ENCODE data around the gene DLAT.

The DLAT gene

DNA sequence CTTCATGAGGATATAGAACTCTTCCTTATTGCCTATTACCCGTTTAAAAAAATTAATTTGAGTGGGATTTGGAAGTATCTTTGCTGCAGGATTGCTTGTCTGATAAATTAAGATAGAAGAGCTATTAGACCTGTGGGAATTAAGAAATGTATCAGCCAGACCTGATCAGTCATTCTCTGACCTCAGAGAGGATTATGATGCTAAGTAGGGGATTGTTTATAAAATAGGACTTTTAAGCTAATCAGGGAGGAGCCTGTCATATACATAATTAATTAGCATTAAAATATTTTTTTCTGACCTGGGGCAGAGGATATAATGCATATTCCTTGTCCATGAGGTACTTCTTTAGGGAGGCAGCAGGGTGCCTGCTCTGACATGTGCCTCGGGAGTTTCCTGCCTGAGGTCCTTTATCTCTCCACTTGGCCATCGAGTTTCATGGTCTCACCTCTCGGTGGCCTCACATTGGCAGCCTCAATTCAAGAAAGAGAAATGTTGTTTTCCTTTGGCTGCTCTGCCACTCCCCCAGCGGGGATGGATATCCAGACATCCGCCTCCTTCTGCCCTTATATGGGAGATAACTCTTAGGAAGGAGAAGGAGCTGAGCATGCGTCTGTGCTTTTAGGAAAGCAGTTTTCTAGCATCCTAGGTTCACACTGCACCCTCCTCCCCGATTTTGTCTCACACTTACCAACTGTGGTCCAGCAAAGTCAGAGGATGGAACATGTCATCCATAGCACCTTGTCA lies 47.0 kb upstream of the DLAT start (continued):
- peak; percentile 77 for TF ChIP-seq ZNF341 (tag by site-specific recombination; IDR thresholded peaks at IDR 0.05; ENCODE audit: low read depth)
- TF ChIP-seq, protein P1, sequence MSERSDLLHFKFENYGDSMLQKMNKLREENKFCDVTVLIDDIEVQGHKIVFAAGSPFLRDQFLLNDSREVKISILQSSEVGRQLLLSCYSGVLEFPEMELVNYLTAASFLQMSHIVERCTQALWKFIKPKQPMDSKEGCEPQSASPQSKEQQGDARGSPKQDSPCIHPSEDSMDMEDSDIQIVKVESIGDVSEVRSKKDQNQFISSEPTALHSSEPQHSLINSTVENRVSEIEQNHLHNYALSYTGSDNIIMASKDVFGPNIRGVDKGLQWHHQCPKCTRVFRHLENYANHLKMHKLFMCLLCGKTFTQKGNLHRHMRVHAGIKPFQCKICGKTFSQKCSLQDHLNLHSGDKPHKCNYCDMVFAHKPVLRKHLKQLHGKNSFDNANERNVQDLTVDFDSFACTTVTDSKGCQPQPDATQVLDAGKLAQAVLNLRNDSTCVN (tag by site-specific recombination; optimal IDR thresholded peaks at IDR 0.05): no peak
- TF ChIP-seq WT1 (tag by site-specific recombination; IDR thresholded peaks at IDR 0.05): no peak
- TF ChIP-seq ZNF366 (tag by site-specific recombination; conservative IDR thresholded peaks at IDR 0.05): no peak
- no peak for TF ChIP-seq ZNF585B (tag by site-specific recombination; IDR thresholded peaks at IDR 0.05)
- no peak for TF ChIP-seq ZFHX2 (tag by site-specific recombination; conservative IDR thresholded peaks at IDR 0.05)
- TF ChIP-seq ZNF610 (tag by site-specific recombination; IDR thresholded peaks at IDR 0.05; ENCODE audit: borderline replicate concordance): no peak
- TF ChIP-seq ZNF248 (tag by site-specific recombination; IDR thresholded peaks at IDR 0.05): no peak
- TF ChIP-seq ZNF521 (tag by site-specific recombination; IDR thresholded peaks at IDR 0.05): no peak
- no peak for TF ChIP-seq ZNF148 (tag by site-specific recombination; IDR thresholded peaks at IDR 0.05; ENCODE audit: borderline replicate concordance)
- TF ChIP-seq, protein P2, sequence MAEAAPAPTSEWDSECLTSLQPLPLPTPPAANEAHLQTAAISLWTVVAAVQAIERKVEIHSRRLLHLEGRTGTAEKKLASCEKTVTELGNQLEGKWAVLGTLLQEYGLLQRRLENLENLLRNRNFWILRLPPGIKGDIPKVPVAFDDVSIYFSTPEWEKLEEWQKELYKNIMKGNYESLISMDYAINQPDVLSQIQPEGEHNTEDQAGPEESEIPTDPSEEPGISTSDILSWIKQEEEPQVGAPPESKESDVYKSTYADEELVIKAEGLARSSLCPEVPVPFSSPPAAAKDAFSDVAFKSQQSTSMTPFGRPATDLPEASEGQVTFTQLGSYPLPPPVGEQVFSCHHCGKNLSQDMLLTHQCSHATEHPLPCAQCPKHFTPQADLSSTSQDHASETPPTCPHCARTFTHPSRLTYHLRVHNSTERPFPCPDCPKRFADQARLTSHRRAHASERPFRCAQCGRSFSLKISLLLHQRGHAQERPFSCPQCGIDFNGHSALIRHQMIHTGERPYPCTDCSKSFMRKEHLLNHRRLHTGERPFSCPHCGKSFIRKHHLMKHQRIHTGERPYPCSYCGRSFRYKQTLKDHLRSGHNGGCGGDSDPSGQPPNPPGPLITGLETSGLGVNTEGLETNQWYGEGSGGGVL (tag by site-specific recombination; IDR thresholded peaks at IDR 0.05): no peak
- TF ChIP-seq, protein P3, sequence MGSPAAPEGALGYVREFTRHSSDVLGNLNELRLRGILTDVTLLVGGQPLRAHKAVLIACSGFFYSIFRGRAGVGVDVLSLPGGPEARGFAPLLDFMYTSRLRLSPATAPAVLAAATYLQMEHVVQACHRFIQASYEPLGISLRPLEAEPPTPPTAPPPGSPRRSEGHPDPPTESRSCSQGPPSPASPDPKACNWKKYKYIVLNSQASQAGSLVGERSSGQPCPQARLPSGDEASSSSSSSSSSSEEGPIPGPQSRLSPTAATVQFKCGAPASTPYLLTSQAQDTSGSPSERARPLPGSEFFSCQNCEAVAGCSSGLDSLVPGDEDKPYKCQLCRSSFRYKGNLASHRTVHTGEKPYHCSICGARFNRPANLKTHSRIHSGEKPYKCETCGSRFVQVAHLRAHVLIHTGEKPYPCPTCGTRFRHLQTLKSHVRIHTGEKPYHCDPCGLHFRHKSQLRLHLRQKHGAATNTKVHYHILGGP (tag by site-specific recombination; IDR thresholded peaks at IDR 0.05): no peak
- TF ChIP-seq MYNN (tag by site-specific recombination; IDR thresholded peaks at IDR 0.05; ENCODE audit: borderline replicate concordance): no peak
- no peak for TF ChIP-seq ZNF302 (tag by site-specific recombination; IDR thresholded peaks at IDR 0.05; ENCODE audit: low read depth)
- no peak for TF ChIP-seq ZNF221 (tag by site-specific recombination; IDR thresholded peaks at IDR 0.05; ENCODE audit: borderline replicate concordance)
- TF ChIP-seq ZNF571 (tag by site-specific recombination; IDR thresholded peaks at IDR 0.05): no peak
- no peak for TF ChIP-seq RBAK (tag by site-specific recombination; IDR thresholded peaks at IDR 0.05)
- no peak for TF ChIP-seq BCL11B (tag by site-specific recombination; IDR thresholded peaks at IDR 0.05; ENCODE audit: low read depth)
- TF ChIP-seq ZFP3 (tag by site-specific recombination; IDR thresholded peaks at IDR 0.05; ENCODE audit: low read depth): no peak
- no peak for TF ChIP-seq ZNF146 (tag by site-specific recombination; IDR thresholded peaks at IDR 0.05)
- TF ChIP-seq, protein P4, sequence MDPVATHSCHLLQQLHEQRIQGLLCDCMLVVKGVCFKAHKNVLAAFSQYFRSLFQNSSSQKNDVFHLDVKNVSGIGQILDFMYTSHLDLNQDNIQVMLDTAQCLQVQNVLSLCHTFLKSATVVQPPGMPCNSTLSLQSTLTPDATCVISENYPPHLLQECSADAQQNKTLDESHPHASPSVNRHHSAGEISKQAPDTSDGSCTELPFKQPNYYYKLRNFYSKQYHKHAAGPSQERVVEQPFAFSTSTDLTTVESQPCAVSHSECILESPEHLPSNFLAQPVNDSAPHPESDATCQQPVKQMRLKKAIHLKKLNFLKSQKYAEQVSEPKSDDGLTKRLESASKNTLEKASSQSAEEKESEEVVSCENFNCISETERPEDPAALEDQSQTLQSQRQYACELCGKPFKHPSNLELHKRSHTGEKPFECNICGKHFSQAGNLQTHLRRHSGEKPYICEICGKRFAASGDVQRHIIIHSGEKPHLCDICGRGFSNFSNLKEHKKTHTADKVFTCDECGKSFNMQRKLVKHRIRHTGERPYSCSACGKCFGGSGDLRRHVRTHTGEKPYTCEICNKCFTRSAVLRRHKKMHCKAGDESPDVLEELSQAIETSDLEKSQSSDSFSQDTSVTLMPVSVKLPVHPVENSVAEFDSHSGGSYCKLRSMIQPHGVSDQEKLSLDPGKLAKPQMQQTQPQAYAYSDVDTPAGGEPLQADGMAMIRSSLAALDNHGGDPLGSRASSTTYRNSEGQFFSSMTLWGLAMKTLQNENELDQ (tag by site-specific recombination; IDR thresholded peaks at IDR 0.05; ENCODE audit: low read depth): no peak
- TF ChIP-seq ZNF670 (tag by site-specific recombination; IDR thresholded peaks at IDR 0.05; ENCODE audit: low read depth): no peak
- no peak for TF ChIP-seq ZNF629 (tag by site-specific recombination; IDR thresholded peaks at IDR 0.05)

Measured in HEK293 (cell line).